Endothelial cell of umbilical vein (primary cell): ENCODE measurements around the gene UGT1A9. TPM values are rescaled to one million over a fixed set of nuclear protein-coding genes. Genes with fewer than 3 reads are reported as not detected.

Experiments used
- BruUV-seq: library from RNA; stranded (reverse); fragments of 400-500 nt; replicated peaks from 2 replicates; lab custom pipeline; 2021; lab: Mats Ljungman, UMichigan
- CTCF ChIA-PET: fragments of 300-600, 350-600 bp; sonication (Branson Sonifier 250); formaldehyde crosslinking; loops from one replicate; lab custom pipeline; 2021; ENCODE audit warnings: antibody characterized with exemption, inconsistent platforms; lab: Charles Lee
- POLR2A ChIA-PET: fragments of 300-600, 350-600 bp; sonication (Branson Sonifier 250); formaldehyde crosslinking; loops from one replicate; lab custom pipeline; 2021; ENCODE audit warnings: antibody characterized with exemption, inconsistent platforms; lab: Charles Lee
- DNase-seq: peaks from one replicate; pipeline ENCODE4 v3.0.0-alpha.2; 2011; ENCODE audit warnings: low read depth, low spot score
- FAIRE-seq: peaks from 2 replicates; lab custom pipeline; 2011; peaks lifted over from hg19 to GRCh38; lab: Jason Lieb, UNC
- H2AFZ ChIP-seq: 2 replicates; pipeline ENCODE4 v1.6.0; 2012; ENCODE audit warnings: low read depth, low read length, control low read depth, inconsistent platforms
- H3K27ac ChIP-seq: 2 replicates; pipeline ENCODE4 v1.5.1; 2011; ENCODE audit warnings: low read depth, mild to moderate bottlenecking, control low read depth, low read length, moderate library complexity; ENCODE audit not compliant: insufficient read depth
- H3K27me3 ChIP-seq, 2 experiments: 2 replicates each; pipeline versions ENCODE4 v1.6.0 to v1.6.1; 2011; ENCODE audit warnings: low read length in 2 of 2, mixed read lengths in 1 of 2; ENCODE audit not compliant: control insufficient read depth in 2 of 2, insufficient read depth in 2 of 2
- H3K36me3 ChIP-seq, 2 experiments: 2 replicates in 1 of 2; 3 replicates in 1 of 2; pipeline ENCODE4 v1.5.1; 2011; ENCODE audit warnings: low read length in 2 of 2, mild to moderate bottlenecking in 1 of 2, moderate library complexity in 1 of 2; ENCODE audit not compliant: control insufficient read depth in 2 of 2, insufficient read depth in 2 of 2; ENCODE audit errors: extremely low read depth in 1 of 2
- H3K4me1 ChIP-seq: 3 replicates; pipeline ENCODE4 v1.5.1; 2011; ENCODE audit warnings: mild to moderate bottlenecking, low read length; ENCODE audit not compliant: control insufficient read depth, insufficient read depth; ENCODE audit errors: extremely low read depth
- H3K4me2 ChIP-seq: 2 replicates; pipeline ENCODE4 v1.6.1; 2011; ENCODE audit warnings: low read length, control low read depth, mixed read lengths; ENCODE audit not compliant: insufficient read depth
- H3K4me3 ChIP-seq, 3 experiments: fragments of 200-600 bp in 1 of 3; sonication (generic), shearing (Covaris generic) in 1 of 3; replicated peaks in 1 of 3; 2 replicates each; pipeline ENCODE4 v1.5.1; 2011 to 2016; ENCODE audit warnings: control low read depth in 3 of 3, low read length in 3 of 3, mild to moderate bottlenecking in 2 of 3, inconsistent platforms in 1 of 3, low read depth in 1 of 3, moderate library complexity in 1 of 3; ENCODE audit not compliant: insufficient read depth in 1 of 3
- H3K79me2 ChIP-seq: 2 replicates; pipeline ENCODE4 v1.6.0; 2012; ENCODE audit warnings: low read length, inconsistent platforms; ENCODE audit not compliant: control insufficient read depth, insufficient read depth
- H3K9ac ChIP-seq: replicated peaks from 2 replicates; pipeline ENCODE3; 2011; ENCODE audit warnings: low read length, control low read depth; ENCODE audit not compliant: insufficient read depth; ENCODE audit errors: extremely low read depth
- H3K9me1 ChIP-seq: replicated peaks from 3 replicates; pipeline ENCODE4 v1.6.0; 2011; ENCODE audit warnings: mild to moderate bottlenecking, low read length; ENCODE audit not compliant: control insufficient read depth, insufficient read depth; ENCODE audit errors: extremely low read depth
- H3K9me3 ChIP-seq: replicated peaks from 2 replicates; pipeline ENCODE4 v1.5.1; 2012; ENCODE audit warnings: low read length, inconsistent platforms; ENCODE audit not compliant: control insufficient read depth, insufficient read depth
- H4K20me1 ChIP-seq: replicated peaks from 2 replicates; pipeline ENCODE3; 2011; ENCODE audit warnings: mild to moderate bottlenecking, low read length; ENCODE audit not compliant: control insufficient read depth, insufficient read depth; ENCODE audit errors: extremely low read depth
- EZH2 ChIP-seq: IDR thresholded peaks from 2 replicates; pipeline ENCODE4 v1.6.1; 2012; ENCODE audit warnings: borderline replicate concordance, low read depth, mild to moderate bottlenecking, moderate library complexity, low read length, inconsistent platforms; ENCODE audit not compliant: severe bottlenecking
- FOS ChIP-seq: IDR thresholded peaks from 2 replicates; pipeline ENCODE4 v1.6.1; 2011; ENCODE audit warnings: mild to moderate bottlenecking, low read length, moderate library complexity, borderline replicate concordance; ENCODE audit not compliant: insufficient read depth
- GATA2 ChIP-seq: IDR thresholded peaks from 2 replicates; pipeline ENCODE4 v1.7.0; 2011; ENCODE audit warnings: low read depth, mild to moderate bottlenecking, moderate library complexity, mixed read lengths, low read length; ENCODE audit not compliant: insufficient read length, insufficient read depth
- JUN ChIP-seq: IDR thresholded peaks from 2 replicates; pipeline ENCODE4 v1.6.1; 2011; ENCODE audit warnings: borderline replicate concordance, low read depth; ENCODE audit not compliant: insufficient read length, insufficient read depth
- MYC ChIP-seq: IDR thresholded peaks from one replicate; pipeline ENCODE4 v1.6.1; 2011; ENCODE audit warnings: mild to moderate bottlenecking, low read depth, low read length
- POLR2A ChIP-seq: IDR thresholded peaks from 2 replicates; pipeline ENCODE4 v1.6.1; 2012; ENCODE audit warnings: low read depth, mild to moderate bottlenecking, control low read depth, low read length
- POLR2AphosphoS5 ChIP-seq: IDR thresholded peaks from 2 replicates; pipeline ENCODE4 v1.6.1; 2012; ENCODE audit warnings: low read depth, mild to moderate bottlenecking, control low read depth, low read length, moderate library complexity; ENCODE audit not compliant: insufficient read depth
- dilution Hi-C: fragments of 300-500 bp; cut with MboI; formaldehyde crosslinking; loops from one replicate; pipeline ENCODE4 v1.15.0; 2019; ENCODE audit warnings: low sequenced_read_pairs; ENCODE audit not compliant: extremely low pct_ligation_motif_present
- intact Hi-C: fragments of 100-400 bp; cut with micrococcal nuclease; formaldehyde crosslinking; loops from one replicate; pipeline ENCODE4 v1.10.0; 2022
- polyA plus RNA-seq, 4 experiments: library from polyadenylated mRNA; depleted of rRNA in 3 of 4; stranded (reverse) in 3 of 4; unstranded in 1 of 4; fragments of >200 nt; gene quantifications; 2 replicates each; pipeline versions ENCODE4 v1.2.1 to v1.2.3, GENCODE V29; 2011 to 2012; ENCODE audit warnings: missing spikeins in 1 of 4
- total RNA-seq: library from RNA; stranded (reverse); gene quantifications from 2 replicates; pipeline ENCODE4 v1.2.3, GENCODE V29; 2021
- TF ChIP-seq, protein P1 (sequence below), 2 donors: IDR thresholded peaks; 1 replicate in 1 of 2; 2 replicates in 1 of 2; pipeline ENCODE4 v1.5.1; 2011; ENCODE audit warnings: low read length in 2 of 2, mild to moderate bottlenecking in 2 of 2, moderate library complexity in 2 of 2, control low read depth in 1 of 2, inconsistent platforms in 1 of 2, low read depth in 1 of 2; ENCODE audit not compliant: insufficient read depth in 1 of 2; ENCODE audit errors: extremely low read depth in 1 of 2
- TF ChIP-seq, protein P2 (sequence below): IDR thresholded peaks from 2 replicates; pipeline ENCODE4 v1.6.1; 2011; ENCODE audit not compliant: insufficient read depth, insufficient read length

The UGT1A9 gene
- total and polyA plus RNA-seq, 2 donors (not counting 3 experiments of a cell fraction or from before 2014, with no cell fraction given) = not detected

- Histone ChIP-seq H3K9me3 (no peaks in the 10 kb centered on the region), H3K36me3 (no peaks in the 10 kb centered on the region), H2AFZ (no peak overlapping the region), H4K20me1 (no peaks in the 10 kb centered on the region), H3K4me1 (no peaks in the 10 kb centered on the region), H3K9ac (no peak overlapping the region), H3K27ac (no peak overlapping the region), H3K4me2 (no peak overlapping the region), H3K9me1 (no peaks in the 10 kb centered on the region), H3K4me3 (no peak overlapping the region), H3K27me3 (peaks cover 0 to 1% of the 10 kb centered on the region in 2 experiments), H3K79me2 (no peaks in the 10 kb centered on the region)
- TF ChIP-seq EZH2 = no peak
- CTCF ChIA-PET = no interaction called here
- BruUV-seq = no TSS peak
- FAIRE-seq (no peak), DNase-seq (no peak)
- POLR2A ChIA-PET = no interaction called here
- intact Hi-C loops (no loop called here), dilution Hi-C loops (no loop called here)
Observed at GRCh38 chr2:233811087-233811486, 139.4 kb downstream of the UGT1A9 start.

GRCh38 chr2:233811732-233812131 is 140.0 kb downstream of the UGT1A9 start:
- Histone ChIP-seq H3K27ac (no peak overlapping the region), H3K36me3 (no peaks in the 10 kb centered on the region), H3K4me3 (no peak overlapping the region), H3K4me1 (no peaks in the 10 kb centered on the region), H3K4me2 (no peak overlapping the region), H3K27me3 (peaks cover 0 to 1% of the 10 kb centered on the region in 2 experiments), H3K9ac (no peak overlapping the region), H3K79me2 (no peaks in the 10 kb centered on the region), H4K20me1 (no peaks in the 10 kb centered on the region), H3K9me3 (no peaks in the 10 kb centered on the region), H3K9me1 (no peaks in the 10 kb centered on the region), H2AFZ (no peak overlapping the region)
- ChIA-PET CTCF (no interaction called here), POLR2A (no interaction called here)
- FAIRE-seq (no peak), DNase-seq (no peak)
- intact Hi-C loops = no loop called here
- TF ChIP-seq, protein P1, sequence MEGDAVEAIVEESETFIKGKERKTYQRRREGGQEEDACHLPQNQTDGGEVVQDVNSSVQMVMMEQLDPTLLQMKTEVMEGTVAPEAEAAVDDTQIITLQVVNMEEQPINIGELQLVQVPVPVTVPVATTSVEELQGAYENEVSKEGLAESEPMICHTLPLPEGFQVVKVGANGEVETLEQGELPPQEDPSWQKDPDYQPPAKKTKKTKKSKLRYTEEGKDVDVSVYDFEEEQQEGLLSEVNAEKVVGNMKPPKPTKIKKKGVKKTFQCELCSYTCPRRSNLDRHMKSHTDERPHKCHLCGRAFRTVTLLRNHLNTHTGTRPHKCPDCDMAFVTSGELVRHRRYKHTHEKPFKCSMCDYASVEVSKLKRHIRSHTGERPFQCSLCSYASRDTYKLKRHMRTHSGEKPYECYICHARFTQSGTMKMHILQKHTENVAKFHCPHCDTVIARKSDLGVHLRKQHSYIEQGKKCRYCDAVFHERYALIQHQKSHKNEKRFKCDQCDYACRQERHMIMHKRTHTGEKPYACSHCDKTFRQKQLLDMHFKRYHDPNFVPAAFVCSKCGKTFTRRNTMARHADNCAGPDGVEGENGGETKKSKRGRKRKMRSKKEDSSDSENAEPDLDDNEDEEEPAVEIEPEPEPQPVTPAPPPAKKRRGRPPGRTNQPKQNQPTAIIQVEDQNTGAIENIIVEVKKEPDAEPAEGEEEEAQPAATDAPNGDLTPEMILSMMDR (IDR thresholded peaks at IDR 0.05; ENCODE audit: extremely low read depth in 1 of 2, insufficient read depth in 1 of 2, low read depth in 1 of 2, low read length in 2 of 2) = no peak
- TF ChIP-seq FOS (no peak), POLR2A (no peak), EZH2 (no peak), MYC (no peak), JUN (no peak), POLR2AphosphoS5 (no peak), GATA2 (no peak)
- TF ChIP-seq, protein P2, sequence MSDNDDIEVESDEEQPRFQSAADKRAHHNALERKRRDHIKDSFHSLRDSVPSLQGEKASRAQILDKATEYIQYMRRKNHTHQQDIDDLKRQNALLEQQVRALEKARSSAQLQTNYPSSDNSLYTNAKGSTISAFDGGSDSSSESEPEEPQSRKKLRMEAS = no peak
- BruUV-seq = no TSS peak
- dilution Hi-C loops = no loop called here
